GM18909 (cell line): ENCODE data around the gene VPS37D.

Experiments
- ATAC-seq: cut with Tn5 transposase; IDR thresholded peaks from one replicate; pipeline ENCODE4 v1.9.1; 2021; ENCODE audit warnings: mild to moderate bottlenecking; ENCODE audit not compliant: unreplicated experiment, poor library complexity

VPS37D gene

DNA sequence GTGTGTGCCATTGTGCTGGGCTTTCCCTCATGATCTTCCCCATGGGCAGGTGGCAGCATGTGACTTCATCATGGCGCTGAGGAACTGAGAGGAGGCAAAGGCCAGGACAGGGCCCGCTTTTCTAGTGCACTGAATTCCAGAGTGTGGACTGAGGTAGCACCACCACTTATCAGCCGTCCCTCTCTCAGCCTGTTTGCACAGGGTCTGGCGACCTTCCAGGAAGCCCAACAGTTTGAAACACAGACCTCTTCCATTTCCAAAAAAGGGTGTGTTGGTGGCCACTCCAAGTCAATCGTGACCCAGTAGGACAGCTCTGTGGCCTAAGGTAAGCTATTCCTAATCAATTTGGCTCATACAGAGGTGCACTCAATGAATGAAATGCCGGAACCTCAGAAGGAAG is 11.2 kb downstream of the VPS37D start:
- no peak for ATAC-seq

DNA sequence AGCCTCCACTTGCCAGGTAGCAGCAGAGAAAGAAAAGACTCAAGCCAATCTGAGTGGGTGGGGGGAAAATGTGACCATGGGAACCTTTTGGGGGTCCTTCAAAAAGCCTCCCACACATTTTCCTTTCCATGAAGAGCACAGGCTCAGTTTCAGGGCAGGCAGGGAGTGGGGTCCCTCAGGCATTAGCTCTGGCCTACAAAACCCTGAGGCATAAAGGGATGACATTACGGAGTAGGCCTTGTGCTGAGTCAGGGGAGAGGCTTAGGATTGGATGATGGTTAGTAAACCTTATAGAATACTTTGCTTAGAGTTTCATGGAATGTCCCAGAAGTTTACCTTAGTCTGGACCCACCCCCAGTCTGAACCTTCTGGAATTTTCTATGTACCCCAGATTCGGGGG is 12.1 kb downstream of the VPS37D start:
- ATAC-seq = no peak

DNA sequence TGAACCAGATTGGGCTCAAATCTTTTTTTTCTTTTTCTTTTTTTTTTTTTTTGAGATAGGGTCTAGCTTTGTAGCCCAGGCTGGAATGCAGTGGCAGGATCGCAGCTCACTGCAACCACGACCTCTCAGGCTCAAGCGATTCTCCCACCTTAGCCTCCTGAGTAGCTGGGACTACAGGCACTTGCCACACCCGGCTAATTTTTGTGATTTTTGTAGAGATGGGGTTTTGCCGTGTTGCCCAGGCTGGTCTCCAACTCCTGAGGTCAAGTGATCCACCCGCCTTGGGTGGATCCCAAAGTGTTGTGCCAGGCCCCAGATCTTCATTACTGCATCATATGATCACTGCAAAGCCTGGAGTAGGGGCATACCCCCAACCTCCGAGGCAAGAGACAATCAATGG is 12.9 kb downstream of the VPS37D start:
- ATAC-seq = no peak

DNA sequence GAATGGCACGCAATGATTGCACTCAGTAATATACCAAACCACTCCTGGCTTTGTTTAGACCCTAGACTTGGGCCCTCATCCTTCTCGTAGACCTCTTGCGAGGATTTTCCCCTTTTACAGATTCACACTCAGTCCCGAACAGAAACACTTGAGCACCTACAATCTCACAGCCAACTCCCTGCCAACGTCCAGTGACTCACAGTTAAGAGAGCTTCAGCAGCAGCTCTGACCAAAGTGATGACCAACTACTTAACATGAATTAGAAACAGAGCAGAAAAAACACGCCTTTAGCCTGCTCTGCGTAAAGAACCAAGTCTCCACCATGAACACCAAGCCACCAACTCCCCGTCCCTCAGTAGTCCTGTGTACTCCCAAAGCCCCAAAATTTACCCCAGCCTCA is 13.4 kb downstream of the VPS37D start:
- no peak for ATAC-seq

DNA sequence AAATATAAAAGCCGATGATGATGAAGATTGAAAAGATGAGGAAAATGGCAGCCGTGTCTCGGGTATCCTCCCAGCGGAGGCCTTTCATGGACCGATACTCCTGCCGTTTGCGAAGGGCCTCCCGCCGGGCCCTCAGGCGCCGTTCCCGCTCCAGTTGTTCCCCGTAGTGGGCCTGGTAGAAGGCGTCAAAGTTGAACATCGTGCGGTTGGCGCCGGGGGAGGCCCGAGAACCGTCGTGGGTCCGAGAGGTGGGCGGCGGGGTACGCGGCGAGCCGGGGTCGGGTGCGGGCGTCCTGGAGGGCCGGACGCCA is 15.1 kb downstream of the VPS37D start:
- peak; percentile 1 for ATAC-seq

DNA sequence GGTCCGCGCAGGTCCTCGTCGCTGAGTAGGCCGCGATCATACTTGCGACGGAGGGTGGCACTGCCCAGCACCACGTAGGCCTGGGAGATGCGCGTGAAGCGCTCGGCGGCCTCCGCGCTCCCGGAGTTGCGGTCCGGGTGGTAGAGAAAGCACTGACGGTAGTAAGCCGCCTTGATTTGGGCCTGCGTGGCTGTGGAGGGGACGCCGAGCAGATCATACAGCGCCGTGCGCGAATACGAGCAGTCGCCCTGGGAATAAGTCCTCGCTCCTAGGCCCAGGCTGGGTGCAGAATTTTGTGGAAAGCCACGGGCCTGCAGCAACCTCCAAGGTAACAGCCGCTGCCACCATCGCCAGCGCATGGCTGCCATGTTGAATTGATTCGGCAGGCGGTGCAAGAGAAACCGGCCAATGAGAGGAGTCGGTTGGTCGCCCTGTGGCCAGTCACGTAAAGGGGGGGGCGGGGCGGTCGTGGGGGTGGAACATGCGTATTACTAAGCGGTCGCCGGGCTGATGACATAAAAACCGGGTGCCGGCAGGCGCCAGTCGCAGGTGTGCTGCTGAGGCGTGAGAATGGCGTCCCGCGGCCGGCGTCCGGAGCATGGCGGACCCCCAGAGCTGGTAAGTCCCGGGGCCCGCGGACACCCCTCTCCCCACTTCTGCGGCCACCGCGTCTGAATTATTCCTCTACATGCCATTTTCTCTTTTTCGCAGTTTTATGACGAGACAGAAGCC is 15.6 kb downstream of the VPS37D start, which contains the start of the genes BUD23 and DNAJC30:
TSS of gene BUD23 (plus strand) at position 542 of the 732 bp plus-strand sequence. CDS start at position 571, 29 bp downstream.
TSS of gene DNAJC30 (minus strand) at position 398 of the 732 bp plus-strand sequence. CDS start at position 368, 30 bp downstream.
- ATAC-seq = peak; percentile 90

DNA sequence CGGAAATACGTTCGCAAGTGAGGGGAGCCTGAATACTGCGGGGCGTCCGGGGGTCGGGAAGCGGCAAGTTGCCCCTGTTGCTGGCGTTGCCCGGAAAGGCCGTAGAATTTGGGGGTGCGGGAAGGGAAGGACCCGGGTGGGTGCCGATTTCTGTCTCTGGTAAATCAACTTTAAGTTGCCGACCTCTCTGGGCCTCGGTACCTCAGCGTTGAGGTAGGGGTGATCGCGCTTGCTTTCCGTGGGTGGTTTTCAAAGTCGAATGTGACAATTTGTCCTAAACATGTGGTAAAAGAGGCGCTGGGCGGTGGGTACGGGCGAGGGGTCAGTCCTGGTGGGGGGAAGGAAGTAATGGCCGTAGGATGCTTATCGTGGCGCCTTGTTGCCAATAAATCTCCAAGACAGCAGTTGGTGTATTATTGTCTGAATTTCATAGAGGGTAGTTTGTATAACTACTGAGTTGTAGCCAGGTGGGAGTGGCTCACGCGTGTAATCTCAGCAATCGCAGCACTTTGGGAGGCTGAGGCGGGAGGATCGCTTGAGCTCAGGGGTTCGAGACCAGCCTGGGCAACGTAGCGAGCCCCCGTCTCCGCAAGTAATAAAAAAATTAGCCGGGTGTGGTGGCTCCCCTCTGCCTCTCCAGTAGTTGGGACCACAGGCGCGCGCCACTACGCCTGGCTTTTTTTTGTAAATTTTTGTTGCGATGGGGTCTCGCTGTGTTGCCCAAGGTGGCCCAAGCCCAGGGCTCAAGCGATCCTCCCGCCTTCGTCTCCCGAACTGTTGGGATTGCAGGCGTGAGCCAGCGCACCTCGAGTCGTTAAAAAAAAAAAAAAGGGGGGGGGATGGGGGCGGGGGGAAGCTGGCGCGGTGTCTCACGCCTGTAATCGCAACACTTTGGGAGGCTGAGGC is 16.4 kb downstream of the VPS37D start:
- peak; percentile 19 for ATAC-seq

DNA sequence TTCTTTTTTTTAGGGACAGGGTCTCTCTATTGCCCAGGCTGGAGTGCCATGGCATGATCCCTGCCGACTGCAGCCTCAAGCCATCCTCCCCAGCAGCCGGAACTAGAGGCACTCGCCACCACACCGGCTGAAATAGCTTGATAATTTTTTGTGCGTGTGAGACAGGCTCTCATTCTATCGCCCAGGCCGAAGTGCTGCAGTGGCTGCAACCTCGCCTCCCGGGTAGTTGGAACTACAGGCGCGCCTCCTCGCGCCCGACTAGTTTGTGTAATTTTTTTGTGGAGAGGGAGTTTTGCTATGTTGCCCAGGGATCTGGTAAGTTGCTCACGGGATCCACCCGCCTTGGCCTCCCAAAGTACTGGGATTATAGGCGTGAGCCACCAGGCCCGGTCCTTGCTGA is 17.7 kb downstream of the VPS37D start:
- ATAC-seq = no peak

DNA sequence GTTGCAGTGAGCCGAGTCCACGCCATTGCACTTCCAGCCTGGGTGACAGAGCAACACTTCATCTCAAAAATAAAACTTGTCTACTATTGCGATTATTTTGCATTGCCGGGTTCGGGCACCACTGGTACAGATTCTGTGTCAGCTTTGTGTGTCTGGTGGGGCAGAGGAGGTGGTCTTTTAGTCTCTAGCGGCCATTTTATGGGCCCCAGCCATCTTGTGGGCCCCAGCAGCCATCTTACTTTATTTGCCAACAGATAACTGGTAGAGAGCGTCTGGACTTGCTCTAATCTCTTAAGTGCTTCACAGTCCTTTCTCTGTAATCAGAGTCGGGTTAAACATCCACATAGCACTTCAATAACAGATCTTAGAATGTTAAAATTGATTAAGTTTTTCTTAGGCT is 20.7 kb downstream of the VPS37D start:
- ATAC-seq = no peak

DNA sequence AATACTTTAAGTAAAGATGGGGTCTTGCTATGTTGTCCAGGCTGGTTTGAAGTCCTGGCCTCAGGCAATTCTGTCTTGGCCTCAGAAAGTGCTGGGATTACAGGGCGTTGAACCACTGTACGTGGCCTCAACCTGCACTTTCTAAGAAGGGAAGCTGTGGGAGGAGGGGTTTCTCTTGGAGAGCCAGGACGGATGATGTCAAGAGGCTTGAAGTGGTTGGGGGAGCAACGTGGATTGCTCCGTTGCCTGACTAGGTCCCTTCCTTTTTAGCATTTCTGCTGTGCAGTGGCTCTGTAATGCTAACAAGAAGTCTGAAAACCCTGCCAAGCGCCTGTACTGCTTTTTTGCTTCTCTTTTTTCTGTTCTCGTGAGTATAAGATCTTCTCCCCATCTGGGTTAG is 23.0 kb downstream of the VPS37D start:
- no peak for ATAC-seq

DNA sequence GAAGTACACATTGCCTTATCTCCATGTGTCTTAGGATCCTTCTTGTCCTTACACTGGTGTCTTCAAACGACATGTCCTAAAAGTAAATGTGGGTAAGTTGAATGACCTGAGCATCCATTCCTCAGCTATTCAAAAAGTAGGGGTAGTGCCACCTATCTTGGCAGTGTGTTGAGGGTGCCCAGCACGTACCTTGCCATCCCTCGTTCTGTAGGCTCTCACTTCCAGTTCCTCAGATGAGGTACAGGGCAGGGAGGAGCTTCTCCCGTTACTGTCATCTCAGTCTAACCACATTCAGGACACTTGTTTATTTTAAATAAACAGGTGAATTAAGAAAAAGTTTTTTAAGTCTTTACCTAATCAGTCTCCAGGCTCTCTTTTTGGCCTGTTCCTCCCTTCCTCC is 28.7 kb downstream of the VPS37D start:
- no peak for ATAC-seq

DNA sequence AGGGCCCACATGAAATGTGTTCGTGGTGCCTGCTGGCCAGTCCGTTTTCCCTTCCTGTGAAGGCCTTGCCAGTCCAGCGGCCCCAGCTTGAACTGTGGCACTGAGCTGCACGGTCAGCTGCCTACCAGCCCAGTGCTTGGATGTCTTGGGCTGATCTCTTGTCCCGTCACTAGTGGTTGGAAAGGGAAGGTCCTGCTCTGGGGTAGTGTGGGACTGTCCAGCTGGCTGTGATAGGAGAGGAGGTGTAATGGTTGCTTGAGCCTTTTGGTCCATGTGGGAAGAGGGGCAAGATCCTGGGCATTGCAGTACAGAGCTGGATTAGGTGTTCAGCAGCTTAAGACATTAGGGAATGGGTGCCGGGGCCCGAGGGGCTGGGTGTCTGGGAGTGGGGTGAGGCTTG is 30.8 kb downstream of the VPS37D start:
- ATAC-seq = no peak

DNA sequence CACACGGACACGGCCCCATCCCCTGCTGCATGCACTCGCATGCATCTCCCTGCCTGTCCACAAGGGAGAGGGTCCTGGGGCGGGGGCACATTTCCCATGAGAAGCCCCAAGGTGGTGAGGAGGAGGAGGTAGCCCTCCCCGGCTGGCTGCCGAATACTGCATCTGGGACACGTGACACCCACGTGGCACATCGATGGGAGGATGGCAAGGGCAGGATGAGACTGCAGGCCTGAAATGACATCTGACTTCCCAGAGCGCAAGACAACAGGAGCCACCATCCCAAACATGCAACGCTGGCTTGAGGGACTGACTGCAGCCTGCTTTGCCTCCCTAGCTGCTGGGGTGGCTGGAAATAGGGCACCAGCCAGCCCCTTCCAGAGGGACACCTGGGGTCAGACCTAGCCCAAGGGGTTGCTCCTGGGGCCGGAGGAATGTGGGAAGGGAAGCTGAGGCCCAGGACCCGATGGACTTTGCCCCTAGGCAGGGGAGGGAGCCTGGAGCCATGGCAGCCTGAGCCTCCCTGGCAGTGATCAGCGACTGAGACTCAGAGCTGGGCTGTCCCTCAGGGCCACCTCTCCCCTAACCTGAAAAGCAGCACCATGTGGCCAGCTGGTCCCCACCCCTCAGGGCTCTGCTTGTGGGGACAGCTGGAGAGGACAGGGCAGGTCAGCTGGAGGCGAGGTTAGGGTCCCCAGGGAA is 31.9 kb downstream of the VPS37D start:
- ATAC-seq = no peak

DNA sequence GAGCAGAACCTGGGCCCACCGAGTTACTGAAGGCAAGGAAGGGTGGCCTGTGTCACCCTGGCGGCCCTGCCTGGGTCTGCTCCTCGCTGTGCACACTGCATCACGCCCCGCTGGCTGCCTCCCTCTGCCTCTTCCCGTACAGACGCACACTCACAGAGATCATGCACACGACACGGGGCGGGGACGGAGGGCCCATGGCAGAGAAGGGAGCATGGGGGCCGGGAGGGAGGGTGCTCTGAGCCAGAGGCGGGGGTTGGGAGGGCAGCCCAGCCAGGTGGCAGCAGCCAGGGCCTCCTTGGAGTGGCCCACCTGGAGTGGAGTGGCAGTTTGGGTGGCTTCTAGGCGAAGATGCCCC is 32.4 kb downstream of the VPS37D start:
- no peak for ATAC-seq

DNA sequence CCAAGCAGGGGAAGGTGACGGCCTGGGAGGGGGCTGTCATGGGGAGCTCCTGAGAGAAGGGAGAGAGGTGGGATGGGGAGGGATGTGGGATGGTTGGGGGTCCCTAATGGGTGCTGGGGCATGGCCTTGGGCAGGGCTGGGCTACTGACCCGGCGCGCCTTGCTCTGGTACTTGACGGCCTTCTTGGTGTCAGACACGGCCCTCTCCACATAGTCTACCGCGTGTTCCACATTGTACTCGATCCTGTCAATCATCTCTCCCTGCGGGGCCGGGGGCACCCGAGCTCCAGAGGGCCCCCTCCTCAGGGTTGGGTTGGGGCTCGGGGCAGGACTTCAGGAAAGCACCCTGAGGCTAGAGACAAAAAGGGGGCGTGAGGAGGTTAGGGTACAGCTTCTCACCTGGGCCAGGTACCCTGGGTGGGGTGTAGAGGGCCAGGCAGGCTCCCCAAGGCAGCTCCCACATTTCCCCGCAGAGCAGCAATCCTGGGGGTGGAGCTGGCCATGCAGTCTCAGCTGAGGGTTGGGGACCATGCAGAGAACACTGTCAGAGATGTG is 33.0 kb downstream of the VPS37D start:
- no peak for ATAC-seq

DNA sequence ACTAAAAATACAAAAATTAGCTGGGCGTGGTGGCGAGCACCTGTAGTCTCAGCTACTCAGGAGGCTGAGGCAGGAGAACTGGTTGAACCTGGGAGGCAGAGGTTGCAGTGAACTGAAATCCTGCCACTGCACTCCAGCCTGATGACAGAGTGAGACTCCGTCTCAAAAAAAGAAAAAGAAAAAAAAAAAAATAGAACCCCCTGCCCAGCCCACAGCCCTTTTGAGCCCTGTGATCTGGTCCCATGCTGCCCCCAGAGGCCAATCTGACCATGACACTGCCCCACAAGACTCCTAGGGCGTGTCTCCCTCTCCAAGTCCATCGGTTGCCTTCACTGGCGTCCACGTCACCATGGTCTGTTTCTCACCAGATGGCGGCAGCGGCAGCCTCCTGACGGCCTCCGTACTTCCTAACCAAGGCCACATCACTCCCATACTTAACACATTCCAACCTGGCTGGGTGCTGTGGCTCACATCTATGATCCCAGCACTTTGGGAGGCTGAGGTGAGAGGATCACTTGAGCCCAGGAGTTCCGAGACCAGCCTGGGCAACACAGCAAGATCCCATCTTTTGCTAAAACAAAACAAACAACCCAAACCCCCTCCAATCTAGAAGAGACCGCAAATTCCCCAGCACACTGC is 33.8 kb downstream of the VPS37D start:
- ATAC-seq = no peak

DNA sequence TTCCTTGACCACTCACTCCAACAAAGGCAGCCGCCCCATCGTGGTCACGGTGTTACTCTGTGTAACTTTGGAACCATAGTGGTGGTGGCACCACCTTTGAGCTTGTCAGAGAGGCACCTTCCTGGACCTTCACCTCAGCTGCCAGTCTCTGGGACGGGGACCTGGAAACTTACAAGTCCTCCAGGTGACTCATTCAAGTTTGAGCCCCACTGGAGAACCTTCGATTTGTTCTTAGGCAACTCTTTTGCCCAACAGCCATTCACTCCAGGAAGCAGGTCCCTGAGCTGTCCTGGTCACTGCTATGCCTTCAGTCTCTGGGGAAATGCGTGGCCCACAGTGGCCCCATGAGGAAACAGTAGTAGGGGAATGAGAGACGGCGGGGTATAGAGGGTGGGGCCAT is 34.6 kb downstream of the VPS37D start:
- ATAC-seq = no peak

DNA sequence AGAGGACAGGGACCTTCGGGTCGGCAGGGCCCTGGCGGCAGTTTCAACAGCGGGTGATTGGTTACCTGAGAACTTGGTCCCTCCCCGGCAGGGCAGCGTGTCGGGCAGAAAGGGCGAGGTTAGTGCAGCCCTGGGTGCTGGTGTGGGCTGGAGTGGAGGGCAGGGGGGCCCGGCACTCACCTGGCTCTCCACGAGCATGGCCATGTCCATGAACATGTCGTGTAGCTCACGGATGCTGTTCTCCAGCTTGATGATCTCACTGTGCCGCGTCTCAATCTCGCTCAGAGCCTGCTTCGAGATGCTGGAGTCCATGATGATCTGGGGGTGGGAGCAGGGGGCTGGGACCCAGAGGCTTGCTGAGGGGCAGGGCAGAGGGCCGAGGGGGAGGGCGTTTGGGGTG is 35.0 kb downstream of the VPS37D start:
- ATAC-seq = no peak

DNA sequence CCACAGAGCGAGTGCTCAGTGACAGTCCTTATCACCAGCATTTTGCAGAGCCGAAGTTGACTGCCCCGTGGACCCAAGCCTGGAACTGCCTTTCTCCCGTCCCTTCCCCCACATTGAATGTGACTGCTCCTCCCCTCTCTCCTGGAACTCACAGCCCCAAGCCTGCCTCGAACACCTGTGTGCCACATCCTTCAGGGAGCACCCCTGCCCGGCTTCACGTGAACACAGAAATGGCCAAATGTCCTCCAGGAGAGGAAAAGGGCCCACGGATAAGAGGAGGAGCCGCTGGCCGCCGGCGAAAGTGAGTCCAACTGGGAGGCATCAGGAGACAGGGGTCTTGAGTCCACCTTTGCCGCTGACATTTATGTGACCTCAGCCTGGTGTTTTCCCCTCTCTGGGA is 35.6 kb downstream of the VPS37D start:
- no peak for ATAC-seq
